Right lung (tissue), 5 donors: Measurements from ENCODE around the gene ZNF22. TPM values are rescaled to one million over a fixed set of nuclear protein-coding genes. Genes with fewer than 3 reads are reported as not detected.
A peak's percentile ranks its signal among the peaks of the same experiment; 100 is the strongest.

Experiments used
- DNase-seq, 2 donors: peaks; one replicate each; pipeline ENCODE4 v3.0.0-alpha.2; 2013
- polyA plus RNA-seq, 5 donors: library from polyadenylated mRNA; unstranded; fragments of 120-200 nt; gene quantifications; one replicate each; pipeline versions ENCODE4 v1.2.1 to v1.2.3, GENCODE V29; 2013; ENCODE audit warnings: inconsistent platforms in 1 of 5, low replicate concordance in 1 of 5; ENCODE audit not compliant: insufficient read length in 5 of 5, insufficient read depth in 1 of 5

The ZNF22 gene
- polyA plus RNA-seq, 5 donors = 69.0 to 105 (median 79.8) TPM

DNA sequence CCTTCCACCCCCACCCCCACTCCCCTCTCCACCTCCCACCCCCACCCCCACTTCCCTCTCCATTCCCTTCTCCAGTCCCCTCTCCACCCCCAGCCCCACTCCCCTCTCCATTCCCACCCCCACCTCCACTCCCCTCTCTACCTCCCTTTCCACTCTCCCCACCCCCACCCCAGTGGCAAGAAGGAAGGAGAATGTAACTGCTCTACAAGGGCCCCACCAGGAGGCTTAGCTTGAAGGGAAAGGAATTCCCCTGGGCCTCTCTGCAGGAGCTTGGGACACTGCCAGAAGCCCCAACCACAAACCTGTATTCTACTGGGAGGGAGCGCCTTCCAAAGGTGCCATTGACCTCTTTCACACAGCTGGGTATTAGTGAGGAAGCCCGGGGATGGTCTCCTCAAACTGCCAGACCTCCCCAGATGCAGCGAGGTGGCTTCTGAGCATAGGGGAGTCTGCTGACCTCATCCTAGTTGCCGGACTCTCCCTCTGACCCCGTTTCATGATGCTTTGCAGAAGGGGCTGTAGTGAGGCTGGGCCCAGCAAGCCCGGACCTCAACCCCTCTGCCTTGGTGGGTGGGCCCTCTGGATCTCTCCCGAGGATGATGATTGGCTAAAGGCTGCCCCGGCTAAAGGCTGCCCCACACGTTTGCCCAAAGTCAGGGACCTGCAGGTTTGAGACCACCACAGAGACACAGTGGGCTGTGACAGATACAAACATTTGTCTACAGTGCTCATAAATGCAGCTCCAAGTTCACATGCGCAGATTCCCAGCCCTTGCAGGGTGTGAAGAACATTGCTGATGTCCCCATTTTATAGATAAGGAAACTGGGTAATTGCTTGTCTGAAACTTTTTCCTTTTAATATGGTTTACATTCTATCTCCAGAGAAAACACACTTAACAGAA is 25.0 kb upstream of the ZNF22 start:
- peak; percentile 61 to 68 for DNase-seq

GRCh38 chr10:44976352-44977198 is 24.1 kb upstream of the ZNF22 start:
- no peak for DNase-seq

DNA sequence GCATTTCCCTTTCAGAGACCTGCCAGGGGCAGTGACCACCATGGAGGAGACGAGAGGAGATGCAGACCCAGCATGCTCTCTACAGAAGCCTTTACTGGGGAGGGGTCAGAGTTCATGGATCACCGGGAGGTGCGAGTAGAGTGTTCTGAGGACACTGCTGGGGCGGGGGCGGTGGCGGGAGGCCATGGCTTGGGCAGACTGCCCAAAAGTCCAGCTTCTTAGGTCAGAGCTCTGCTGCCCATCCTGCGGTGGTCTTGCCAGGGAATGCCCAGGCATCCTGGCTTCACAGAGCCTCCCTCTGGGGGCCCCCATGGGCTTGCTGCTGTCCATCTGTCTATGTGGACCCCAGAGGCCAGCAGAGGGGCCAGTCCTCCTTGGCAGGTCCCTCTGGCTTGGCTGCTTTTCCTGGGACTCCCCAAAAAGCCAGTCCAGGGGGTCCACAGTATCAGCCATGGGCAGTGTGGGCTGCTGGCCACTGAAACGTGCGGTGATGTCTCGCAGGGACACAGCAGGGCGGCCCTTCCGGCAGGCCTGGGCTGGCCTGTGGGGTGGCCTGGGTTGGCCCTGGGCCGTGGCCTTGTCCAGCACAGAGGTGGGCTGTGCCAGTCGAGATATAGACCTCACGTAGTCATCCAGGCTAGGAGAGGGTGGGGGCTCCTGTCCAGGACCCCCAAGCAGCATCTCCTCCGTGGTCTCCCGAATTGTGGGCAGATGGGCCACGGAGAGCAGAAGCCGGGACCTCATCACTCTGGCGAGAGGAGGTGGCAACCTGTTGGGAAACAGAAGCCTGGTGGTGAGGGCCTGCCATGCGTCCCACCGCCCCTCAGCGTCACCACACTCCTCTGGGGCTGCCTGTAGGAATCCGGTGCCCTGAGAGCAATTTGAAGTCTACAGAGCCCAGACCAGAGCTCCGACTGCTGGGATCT is 23.2 kb upstream of the ZNF22 start:
- no peak for DNase-seq

DNA sequence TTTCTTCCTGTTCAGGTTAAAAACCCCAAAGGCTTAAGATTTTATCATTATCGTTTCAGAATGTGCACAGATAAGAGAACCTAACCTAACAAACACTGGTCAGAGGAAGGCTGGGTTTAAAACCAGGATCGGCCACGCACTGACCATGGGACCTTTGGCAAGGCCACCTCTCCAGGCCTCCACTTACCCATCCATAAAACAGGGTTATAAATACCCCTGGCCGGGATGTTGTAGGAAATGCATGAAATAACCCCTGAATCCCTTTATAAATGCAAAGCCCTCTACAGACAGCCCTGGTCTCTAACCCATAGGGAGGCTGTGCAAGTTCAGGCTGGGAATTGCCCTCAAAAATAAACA is 22.5 kb upstream of the ZNF22 start:
- DNase-seq = no peak

DNA sequence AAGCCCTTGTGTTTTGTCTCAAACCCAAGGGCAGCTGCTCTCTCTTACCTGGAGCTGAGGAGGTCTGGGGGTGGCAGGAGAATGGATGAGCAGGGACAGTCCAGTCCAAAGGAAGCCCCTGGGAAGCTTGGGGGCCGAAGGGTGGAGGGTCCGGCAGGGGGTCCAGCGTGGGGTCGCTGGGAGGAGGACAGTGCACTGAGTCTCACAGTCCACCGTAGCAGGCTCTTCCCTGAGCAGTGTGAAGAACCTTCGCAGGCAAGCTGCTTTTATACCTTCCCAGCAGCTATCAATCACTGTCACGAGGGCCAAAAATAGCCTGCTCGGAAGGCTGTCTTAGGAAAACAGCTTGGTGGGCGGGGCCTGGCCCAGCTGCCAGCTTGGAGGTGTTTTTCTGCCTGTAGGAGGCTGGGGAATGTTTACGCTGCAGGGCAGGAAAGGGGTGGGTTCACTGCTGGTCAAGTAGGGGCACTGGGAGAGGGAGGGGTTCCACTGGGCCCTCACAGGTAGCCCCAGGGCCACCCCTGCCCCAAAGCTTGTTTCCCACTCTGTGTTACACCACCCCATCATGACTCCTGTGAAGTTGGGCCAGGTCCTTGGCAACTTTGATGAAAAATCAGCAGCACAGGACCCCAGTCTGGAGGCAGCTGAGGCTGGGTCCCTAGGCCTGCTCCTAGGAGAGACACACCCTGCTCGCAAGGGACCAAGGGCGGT is 22.0 kb upstream of the ZNF22 start, which contains the start of gene DEPP1:
TSS of gene DEPP1 (minus strand) at position 240 of the 711 bp plus-strand sequence. CDS start 779 bp downstream, outside the sequence.
- DNase-seq = peak; percentile 83 to 85

DNA sequence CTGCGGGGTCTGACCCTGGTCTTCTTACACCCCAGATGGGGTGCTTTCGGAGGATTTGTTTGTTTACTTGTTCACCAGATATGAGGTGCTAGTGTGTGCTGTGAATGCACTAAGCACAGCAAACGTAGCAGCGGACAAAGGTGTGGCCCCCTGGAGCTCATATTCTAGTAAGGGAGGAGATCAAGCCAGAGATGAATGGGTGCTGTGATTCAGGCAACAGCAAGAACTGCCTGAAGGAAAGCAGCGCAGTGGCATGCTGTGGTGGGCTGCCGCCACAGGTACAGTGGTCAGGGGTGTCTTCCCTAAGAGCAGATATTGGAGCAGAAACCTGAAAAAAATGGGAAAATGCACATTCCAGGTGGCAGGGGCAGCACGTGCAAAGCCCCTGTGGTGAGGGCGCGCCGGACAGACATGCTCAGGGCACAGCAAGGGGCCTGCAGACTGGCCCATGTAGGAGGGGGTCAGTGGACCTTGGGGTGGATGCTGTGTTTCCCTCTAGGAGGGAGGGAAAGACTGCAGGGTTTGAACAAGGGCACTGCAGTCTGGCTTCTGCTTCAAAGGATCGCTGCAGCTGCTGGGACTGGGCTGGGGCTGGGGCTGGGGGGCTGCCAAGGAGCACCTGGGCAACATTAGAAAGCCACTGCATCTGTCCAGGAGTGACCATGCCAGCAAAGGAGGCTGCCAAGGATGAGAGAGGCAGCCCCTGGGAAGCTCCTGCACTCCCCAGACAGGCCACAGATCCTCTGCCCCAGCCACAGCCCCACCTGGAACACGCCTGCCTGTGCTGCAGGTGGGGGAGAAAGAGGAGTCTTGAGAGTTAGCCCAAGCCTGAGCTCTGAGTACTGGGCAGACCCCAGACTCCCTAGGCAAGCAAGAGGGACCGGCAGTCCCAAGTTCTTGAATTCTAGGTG is 21.2 kb upstream of the ZNF22 start:
- no peak for DNase-seq

- DNase-seq = no peak
These were observed 20.2 kb upstream of the ZNF22 start for GRCh38 chr10:44980309-44981171.

GRCh38 chr10:44981172-44982113 is 19.3 kb upstream of the ZNF22 start:
- DNase-seq = no peak

DNA sequence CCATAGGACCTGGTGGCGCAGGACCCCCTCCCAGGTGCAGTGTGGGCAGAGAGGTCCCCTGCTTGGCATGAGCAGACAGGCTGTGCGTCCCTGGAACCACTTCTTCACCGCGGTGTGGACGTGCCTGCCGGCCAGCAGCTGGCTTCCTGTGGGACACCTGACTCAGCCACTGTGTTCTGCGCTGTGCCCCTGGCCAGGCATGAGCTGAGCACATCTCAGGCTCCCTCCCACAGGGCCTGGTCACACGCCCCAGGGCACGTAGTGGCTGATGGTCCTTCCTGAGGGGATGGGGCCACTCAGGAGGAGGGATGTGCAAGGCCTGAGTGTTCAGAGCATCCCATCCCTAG is 18.6 kb upstream of the ZNF22 start:
- no peak for DNase-seq

DNA sequence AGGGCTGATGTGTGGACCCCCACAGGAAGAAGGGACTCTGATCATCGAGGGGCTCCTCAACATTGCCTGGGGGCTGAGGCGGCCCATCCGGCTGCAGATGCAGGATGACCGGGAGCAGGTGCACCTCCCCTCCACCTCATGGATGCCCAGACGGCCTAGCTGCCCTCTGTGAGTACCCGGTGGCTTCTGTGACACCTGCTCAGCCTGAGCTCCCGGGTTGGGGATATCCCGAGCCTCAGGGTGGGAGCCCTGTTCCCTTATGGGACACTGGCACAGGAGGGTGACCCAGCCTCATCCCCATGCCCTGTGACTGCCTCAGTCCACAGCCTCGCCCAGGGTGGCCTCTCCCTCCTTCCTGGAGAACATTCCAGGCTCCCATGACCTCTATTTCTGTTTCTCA is 18.2 kb upstream of the ZNF22 start:
- no peak for DNase-seq

DNA sequence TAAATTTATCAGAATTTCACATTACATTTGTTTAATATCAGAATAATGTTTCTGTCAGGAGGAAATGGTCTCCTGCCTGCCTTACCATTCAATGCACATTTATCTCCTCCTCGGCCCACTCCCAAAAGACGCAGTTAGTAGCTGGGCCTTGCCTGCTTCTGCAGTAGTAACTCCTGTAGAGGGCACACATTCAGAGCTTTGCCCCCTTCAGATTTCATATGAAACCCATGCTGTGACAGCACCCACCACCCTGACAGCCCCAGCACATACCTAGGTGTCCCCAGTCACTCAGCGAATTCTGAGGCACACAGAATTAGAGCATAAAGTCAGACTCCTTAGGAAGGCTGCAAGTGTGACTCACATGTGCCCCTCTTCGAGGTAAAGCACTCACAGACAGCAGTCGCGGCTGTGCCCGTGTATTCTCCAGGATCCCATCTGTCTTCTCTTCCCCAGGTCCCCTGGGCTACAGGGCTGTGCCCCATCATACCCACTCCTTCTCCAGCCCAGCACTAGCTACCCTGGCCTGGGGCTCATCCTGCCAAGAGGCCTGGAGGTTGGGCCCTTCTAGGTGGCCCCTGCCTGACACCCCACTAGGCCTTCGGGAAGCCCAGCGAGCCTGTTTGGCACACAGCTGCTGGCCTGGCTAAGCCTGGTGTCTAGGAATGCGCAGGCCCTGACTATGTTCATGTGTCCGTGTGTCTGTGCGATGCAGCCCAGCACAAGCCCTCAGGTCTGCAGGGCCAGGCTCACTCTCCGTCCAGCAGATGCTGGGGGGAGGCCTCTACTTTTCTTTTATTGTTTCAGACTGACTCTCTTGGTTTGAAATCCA is 17.4 kb upstream of the ZNF22 start:
- DNase-seq = no peak

- no peak for DNase-seq
These were observed 16.8 kb upstream of the ZNF22 start for GRCh38 chr10:44983895-44984278.

DNA sequence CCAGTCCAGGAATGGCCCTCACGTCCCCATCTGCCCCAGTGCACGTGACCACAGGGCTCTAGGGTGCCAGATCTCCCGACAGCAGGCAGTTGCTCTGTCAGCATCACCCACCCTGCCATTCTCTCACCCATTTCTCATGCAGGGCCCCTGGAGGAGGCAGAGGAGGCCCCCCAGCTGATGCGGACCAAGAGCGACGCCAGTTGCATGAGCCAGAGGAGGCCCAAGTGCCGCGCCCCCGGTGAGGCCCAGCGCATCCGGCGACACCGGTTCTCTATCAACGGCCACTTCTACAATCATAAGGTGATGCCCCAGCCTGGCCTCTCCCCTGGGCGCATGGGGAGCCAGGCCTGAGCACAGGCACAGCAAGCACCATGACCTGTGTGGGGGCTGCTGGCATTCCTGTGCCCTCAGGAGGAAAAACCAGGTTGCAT is 16.0 kb upstream of the ZNF22 start:
- DNase-seq = no peak

DNA sequence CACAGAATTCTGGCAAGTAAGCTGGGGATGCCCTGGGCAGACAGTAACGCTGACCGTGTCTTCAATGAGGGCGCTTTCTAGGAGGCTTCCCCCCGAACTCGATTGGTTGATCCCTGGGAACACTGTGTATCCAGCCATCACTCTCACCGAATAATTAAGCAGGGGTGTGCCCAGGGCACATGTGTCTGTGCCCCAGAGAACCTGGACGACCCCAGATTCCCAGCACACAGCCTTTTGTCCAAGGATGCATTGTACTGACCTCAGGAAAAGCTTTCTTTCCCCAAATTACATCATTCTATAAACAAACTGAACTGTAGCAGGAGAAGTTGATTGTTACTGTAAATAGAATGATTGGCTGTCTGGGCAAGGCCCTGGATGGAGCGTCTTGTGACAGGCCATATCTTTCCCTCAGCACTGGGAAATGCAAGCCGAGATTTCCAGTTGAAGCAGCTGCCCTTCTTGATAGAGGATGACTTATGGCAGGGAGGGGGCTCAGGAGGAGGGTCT is 15.5 kb upstream of the ZNF22 start:
- DNase-seq = no peak

- no peak for DNase-seq
These were observed 14.5 kb upstream of the ZNF22 start for GRCh38 chr10:44986179-44986578.

DNA sequence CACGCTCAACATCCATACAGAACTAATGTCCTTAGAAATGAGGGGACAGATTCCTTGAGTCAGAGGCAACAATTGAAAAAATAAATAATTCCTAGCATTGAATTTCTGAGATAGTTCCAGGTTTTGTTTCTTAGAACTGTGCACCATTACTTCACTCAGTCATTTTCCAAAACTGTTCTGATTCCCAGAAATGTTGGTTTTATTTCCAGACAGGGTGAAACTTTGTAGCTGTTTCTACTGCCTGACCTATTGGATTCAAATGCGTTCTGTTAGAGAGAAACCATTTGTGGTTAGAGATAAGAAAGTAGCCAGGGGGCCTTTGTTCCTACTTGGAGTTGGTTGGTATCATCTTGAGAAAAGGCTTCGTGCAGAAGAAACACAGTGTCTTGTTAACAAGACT is 14.1 kb upstream of the ZNF22 start:
- DNase-seq = no peak
